GM23248 (cell line): ENCODE measurements around the gene LRRTM2.

Source experiments
- EZH2 ChIP-seq: fragments of 200-600 bp; sonication (generic); IDR thresholded peaks from 2 replicates; pipeline ENCODE4 v1.6.1; 2018; ENCODE audit warnings: antibody characterized with exemption, mild to moderate bottlenecking; ENCODE audit not compliant: insufficient read depth, poor library complexity, severe bottlenecking
- EZH2phosphoT487 ChIP-seq: fragments of 200-600 bp; sonication (generic); IDR thresholded peaks from 2 replicates; pipeline ENCODE4 v1.6.1; 2018; ENCODE audit warnings: antibody characterized with exemption, moderate library complexity, mild to moderate bottlenecking, low read depth; ENCODE audit not compliant: insufficient read depth

DNA sequence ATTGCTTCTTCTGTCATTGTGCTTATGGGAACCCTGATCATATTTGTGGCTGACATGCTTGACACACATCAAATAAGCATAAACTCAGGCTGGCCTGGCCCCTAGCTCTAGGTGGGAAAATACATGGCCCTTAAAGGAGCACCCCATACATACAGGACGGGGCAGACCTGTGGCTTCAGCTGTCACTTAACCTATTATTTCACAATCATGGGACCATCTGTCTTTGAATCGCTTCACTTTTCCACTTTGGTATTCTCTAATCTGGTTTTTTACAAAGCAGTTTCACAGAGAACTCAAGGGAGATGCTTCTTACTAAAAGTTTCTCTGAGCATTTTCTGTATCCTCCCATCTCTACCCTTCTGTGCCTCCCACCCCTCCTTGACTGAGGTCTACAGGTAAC is 34.6 kb upstream of the LRRTM2 start:
- no peak for TF ChIP-seq EZH2
- TF ChIP-seq EZH2phosphoT487: no peak
